ENCODE measurements around the gene ECM2.

Gene ECM2

DNA sequence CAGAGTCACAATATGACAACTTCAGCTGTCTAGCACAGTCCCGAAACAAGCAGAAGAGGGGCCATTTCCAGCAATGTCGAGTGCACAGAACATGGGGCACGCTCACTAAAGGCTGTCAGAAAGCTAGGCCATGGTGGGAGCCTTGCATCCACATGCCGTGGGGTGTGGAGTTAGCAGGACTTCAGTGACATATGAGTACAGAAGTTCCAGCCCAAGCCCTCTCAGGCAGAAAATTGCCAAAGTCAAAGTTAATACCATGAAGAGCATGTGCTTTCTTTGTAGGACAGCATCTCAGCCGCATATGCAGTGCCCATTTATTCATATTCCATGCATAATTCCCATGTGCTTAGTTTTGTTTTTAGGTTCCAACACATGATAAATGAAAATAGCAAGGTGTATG lies 26.7 kb downstream of the ECM2 start:
- TF ChIP-seq, protein P1, sequence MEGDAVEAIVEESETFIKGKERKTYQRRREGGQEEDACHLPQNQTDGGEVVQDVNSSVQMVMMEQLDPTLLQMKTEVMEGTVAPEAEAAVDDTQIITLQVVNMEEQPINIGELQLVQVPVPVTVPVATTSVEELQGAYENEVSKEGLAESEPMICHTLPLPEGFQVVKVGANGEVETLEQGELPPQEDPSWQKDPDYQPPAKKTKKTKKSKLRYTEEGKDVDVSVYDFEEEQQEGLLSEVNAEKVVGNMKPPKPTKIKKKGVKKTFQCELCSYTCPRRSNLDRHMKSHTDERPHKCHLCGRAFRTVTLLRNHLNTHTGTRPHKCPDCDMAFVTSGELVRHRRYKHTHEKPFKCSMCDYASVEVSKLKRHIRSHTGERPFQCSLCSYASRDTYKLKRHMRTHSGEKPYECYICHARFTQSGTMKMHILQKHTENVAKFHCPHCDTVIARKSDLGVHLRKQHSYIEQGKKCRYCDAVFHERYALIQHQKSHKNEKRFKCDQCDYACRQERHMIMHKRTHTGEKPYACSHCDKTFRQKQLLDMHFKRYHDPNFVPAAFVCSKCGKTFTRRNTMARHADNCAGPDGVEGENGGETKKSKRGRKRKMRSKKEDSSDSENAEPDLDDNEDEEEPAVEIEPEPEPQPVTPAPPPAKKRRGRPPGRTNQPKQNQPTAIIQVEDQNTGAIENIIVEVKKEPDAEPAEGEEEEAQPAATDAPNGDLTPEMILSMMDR (IDR thresholded peaks at IDR 0.05; ENCODE audit: low read depth, low read length, missing control alignments): no peak
- no peak for DNase-seq (ENCODE audit: low read depth)
- no peak overlapping the region for H3K4me3 ChIP-seq (ENCODE audit: low read depth, low read length)

DNA sequence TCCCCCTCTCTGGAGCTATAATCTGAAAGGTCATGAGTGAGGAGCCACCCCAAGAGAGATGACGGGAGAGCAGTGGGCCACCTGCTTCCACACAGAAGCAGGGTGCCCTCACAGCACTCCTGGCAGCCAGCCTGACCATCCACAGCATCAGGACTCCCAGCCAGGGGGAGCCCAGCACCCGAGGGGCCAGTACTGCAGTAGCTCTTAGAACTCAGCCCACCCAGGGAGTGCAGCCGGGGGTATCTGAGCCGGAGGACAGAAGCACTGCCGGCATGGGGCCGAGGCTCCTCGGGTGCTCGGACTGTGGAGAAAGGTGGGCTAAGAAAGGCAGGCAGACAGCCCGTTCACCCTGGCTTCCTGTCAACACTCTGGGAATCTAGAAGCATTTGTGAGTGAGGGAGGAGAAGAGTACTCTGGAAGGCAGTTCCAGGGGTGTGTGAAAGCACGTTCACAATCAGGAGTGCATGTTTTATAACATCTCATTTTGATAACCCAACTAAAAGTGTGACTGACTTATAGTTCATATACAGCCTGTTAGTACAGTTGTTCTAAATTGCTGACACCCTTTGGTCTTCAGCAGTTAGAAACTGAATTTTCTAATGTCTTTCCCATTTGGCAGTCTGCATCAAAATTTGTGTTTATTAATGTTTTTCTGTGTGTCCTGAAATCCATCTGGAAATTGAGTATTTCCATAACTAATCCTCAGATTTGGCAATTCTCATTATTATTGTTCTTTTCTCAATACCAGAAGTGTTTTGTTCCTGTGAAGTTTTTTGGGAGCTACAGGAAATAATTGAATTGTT lies 27.6 kb downstream of the ECM2 start:
- DNase-seq (ENCODE audit: low read depth): no peak
- TF ChIP-seq, protein P1 (IDR thresholded peaks at IDR 0.05; ENCODE audit: low read depth, low read length, missing control alignments): no peak

DNA sequence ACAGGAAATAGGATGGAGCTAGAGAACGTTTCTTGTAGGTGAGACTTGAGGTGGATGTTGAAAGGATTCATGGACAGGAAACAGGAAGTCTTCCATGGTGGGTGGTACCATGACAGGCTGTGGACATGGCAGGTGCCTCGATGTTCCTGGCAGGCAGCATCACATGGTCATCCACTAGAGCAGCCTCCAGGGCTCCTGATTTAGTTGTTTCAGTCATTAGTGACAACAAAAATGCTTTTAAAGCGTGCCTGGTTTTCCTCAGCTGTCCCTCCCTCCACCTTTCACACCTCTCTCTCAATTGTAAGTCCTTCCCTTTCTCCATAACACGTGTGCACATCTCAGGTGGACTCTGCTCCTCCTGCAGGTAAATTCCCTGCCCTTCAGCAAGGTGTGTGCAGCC lies 28.3 kb downstream of the ECM2 start:
- TF ChIP-seq, protein P1 (IDR thresholded peaks at IDR 0.05; ENCODE audit: low read depth, low read length, missing control alignments): no peak
- no peak for DNase-seq (ENCODE audit: low read depth)
- H3K4me3 ChIP-seq (ENCODE audit: low read depth, low read length): no peak overlapping the region

More for the DNA sequence above, 27.6 kb downstream of the ECM2 start:
- no peak overlapping the region for H3K4me3 ChIP-seq (ENCODE audit: low read depth, low read length)

DNA sequence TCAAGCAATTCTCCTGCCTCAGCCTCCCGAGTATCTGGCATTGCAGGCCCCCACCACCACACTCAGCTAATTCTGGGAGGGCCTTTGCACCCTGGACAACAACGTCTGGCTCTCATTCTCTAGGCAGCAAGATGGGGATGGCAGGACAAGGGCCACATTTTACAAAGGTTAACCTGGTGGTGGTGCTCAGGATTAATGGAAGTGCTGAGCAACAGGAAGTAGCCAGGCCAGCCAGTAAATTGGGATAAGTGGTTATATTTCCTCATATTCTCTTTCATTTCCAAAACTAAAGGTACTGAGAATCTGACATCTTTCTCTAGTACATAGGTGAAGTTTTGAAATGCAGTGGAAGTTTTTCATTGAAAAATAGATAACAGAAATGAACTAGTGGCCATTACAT lies 28.8 kb downstream of the ECM2 start:
- TF ChIP-seq, protein P1 (IDR thresholded peaks at IDR 0.05; ENCODE audit: low read depth, low read length, missing control alignments): no peak
- H3K4me3 ChIP-seq (ENCODE audit: low read depth, low read length): no peak overlapping the region
- DNase-seq (ENCODE audit: low read depth): no peak

DNA sequence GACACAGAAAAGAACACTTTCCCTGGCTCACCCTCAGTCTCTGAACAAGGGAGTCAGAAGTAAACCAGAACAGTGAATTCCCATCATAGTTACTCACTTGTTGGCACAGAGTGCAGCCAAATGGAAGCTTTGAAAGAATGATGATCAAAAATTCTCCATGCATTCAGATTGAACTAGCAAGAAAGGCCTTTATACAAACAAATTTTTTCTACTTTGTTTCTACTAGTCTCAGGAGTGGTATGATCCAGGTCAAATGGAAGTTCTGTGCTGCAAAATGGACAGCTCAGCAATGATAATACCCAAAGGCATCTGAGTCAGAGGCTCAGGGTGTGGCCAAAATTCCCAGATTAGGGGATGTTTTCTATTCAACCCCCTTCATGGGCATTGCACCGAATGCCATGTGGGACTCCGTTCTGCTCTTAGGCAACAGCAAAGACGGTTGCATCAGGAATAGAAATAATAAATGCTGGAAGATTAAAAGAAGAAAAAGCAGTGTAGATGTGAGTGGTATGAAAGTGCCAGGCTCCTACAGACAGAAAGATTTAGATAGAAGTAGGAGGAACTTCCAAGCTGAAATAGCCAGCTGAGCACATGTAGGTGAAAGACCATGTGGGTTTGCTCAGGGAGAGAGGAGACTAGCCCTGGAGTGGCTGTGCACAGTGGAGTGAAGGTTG lies 29.5 kb downstream of the ECM2 start:
- no peak for DNase-seq (ENCODE audit: low read depth)
- H3K4me3 ChIP-seq (ENCODE audit: low read depth, low read length): no peak overlapping the region
- TF ChIP-seq, protein P1 (IDR thresholded peaks at IDR 0.05; ENCODE audit: low read depth, low read length, missing control alignments): no peak

DNA sequence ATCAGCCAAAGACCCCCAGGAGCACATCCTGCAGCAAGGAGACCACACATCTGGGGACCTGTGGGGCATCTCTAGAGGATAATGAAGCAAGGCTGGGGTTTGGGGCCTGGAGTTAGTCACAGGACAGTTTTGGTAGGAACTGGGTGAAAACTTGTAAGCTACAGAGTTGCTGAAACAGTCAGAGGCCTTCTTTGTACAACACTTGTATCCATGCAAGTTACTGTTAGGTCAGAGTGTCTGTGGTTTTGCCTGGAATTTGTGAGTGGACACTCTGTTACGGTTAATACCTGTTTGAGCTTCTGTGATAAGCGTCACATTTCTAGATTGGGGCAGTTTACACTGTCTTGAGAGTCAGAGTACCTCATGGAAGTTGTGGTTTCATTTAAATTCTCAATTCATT lies 30.9 kb downstream of the ECM2 start:
- H3K4me3 ChIP-seq (ENCODE audit: low read depth, low read length): no peak overlapping the region
- no peak for DNase-seq (ENCODE audit: low read depth)
- TF ChIP-seq, protein P1 (IDR thresholded peaks at IDR 0.05; ENCODE audit: low read depth, low read length, missing control alignments): no peak

Data from GM12864 (cell line).